Activated T-cell treated with anti-CD3 and anti-CD28 coated beads for 1 hour (primary cell): ENCODE measurements around the gene TMC8.
"Not testable (repeated sequence)": the region's sequence is repeated elsewhere in the genome, so short reads cannot be mapped to it uniquely, and the experiment has no call there.

Source experiments
- DNase-seq: peaks from one replicate; pipeline ENCODE4 v3.0.0-alpha.2; 2020; ENCODE audit warnings: low read depth

TMC8 gene

GRCh38 chr17:78111016-78111726, 19.4 kb upstream of the TMC8 start:
- DNase-seq: no peak

DNA sequence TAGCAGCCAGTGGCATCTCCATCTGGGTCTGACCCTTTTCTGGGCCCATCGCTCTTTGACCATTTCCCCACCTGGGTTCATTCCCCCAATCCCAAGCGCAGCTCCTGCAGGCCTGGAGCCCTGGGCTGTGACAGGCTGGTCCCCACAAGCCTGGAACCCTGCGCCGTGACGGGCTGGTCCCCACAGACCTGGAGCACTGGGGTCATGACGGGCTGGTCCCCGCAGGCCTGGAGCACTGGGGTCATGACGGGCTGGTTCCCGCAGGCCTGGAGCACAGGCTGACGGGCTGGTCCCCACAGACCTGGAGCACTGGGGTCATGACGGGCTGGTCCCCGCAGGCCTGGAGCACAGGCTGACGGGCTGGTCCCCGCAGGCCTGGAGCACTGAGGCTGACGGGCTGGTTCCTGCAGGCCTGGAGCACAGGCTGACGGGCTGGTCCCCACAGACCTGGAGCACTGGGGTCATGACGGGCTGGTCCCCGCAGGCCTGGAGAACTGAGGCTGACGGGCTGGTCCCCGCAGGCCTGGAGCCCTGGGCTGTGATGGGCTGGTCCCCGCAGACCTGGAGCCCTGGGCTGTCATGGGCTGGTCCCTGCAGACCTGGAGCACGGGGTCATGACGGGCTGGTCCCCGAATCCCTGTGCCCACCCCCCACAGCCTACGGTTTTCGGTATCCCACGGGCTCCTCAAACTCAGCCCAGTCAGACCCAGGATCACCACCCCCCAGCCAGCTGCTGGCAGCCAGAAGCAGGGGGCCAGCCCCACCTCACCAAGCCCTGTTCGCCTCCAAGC, 18.6 kb upstream of the TMC8 start:
- DNase-seq: no peak

DNA sequence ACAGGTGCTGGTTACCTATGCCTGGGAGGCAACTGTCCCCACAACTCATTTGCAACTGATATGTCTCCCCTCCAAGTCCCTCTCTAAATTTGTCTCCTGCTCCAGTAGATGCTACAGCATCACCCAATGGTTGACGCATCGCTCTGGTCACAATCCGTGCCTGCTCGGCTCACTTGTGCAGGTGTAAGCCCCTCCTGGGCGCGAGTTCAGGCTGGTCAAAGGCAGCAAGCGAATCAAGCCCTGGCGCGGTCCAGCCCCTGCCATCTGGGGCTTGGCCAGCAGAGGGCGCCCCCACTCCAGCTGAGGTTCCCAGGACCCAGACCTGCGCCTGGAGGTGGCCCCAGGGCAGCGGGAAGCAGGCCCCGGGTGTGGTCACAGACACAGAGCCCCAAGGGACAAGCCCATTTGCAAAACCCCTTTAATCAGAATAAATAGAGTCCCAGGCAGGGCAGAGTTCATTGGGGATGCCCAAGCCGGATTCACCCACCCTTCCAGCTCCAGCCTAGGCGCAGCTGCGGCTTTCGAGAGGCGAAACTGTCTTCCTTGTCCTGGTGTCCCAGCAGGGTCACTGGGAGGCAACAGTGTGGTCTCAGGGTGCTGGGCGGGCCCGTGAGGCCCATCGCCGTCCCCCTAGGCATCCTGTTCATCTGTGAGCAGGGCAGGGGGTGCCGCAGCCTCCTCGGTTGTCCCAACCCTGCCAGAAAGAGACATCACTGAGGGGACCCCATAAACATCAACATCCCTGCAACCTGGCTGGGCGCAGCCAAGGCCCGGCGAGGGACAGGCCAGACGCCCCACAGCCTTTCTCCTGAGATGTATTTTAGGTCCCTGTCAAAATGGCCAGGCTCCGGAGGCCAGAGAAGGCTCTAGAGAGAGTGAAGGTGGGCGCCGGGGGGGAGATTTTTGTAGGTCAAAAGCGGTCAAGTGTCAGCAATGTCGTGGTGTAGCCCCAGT, 17.8 kb upstream of the TMC8 start:
- DNase-seq: peak; percentile 72

GRCh38 chr17:78113804-78114785, 16.5 kb upstream of the TMC8 start:
- no peak for DNase-seq

DNA sequence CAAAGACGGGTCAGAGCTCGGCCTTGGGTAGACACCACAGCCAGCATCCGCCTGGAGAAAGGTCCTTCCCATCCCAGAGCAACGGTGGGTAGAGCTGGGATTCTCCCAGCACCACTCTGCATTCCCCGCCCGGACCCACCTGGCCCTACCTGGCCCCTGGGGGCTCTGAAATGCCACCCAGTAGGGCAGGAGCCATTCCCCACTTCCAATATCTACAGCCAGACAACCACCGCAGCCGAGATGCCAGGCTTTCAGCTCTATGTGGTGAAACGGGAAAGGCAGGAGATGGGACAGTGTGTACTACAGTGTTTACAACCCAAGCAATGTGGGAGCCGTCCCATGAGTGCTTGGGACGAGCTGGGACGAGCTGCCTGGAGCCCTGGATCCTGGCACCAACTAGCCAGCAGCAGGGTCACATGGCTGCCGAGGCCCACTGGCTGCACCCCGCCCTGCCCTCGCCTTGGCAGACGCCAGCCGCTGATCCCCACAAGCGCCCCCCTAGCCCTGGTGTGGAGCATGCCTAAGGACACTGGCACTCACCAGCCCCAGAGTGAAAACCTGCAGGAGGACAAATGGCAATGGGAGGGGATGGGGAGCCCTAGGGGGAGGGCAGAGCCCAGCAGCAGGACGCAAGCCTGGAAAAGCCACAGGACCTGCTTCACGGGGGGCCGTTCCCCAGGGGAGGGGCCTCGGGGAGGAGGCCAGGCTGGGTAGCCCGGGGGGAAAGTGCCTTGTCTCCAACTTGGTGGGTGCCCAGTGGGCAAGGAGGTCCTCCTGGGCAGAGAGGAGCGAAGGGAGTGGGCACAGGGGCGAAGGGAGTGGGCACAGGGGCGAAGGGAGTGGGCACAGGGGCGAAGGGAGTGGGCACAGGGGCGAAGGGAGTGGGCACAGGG, 15.5 kb upstream of the TMC8 start:
- no peak for DNase-seq

- not testable (repeated sequence) for DNase-seq
Measured at GRCh38 chr17:78115803-78116202, 14.8 kb upstream of the TMC8 start.

DNA sequence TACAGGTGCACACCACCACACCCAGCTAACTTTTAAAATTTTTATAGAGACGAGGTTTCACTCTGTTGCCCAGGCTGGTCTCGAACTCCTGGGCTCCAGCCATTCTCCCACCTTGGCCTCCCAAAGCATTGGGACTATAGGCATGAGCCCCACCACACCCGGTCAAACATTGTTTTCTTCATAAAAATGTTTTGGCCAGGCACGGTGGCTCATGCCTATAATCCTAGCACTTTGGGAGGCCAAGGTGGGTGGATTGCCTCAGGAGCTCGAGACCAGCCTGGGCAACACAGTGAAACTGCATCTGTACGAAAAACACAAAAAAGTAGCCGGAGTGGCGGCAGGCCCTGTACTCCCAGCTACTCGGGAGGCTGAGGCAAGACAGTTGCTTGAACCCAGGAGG, 14.2 kb upstream of the TMC8 start:
- DNase-seq: no peak

DNA sequence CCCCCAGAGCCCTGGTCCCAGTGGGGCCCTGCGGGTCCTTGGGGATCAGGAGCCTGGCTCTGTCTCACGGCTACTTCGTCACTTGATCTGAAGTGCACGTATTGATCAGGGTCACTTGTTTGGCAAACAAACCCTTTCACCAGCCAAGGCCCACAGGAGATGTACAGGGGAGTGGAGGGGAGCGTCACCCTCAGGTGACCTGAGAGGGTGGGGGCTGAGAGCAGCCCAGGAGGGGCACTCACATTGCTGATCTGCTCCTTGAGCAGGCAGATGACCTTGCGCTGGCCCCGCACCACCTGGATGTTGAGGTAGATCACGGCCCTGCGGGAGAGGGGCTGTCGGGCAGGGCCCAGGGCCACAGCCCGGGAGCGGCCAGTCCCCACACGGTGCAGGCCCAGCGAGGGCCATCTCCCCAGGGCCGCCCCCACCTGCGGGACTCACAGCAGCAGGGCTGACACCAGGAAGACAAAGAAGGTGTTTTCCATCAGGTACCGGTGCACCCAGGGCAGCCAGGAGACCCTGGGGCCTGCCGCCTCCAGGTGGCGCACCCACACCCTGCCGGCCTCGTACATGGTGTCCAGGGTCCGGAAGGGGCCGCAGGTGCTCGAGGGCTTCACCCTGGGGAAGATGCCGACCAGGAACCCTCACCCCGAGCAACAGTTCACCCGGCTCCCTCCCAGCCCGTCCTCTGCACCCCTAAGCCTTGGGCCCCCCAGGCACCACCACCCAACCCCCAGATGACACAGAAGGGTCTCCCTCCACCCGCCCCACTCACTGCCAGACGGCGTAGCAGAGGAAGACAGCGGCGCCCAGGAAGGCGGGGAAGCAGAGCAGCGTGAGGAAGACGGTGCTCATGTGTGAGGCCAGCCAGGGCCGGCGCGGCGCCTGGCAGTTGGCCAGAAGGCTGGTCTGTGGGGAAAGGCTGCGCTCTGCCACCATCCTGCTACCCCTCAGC, 13.3 kb upstream of the TMC8 start:
- no peak for DNase-seq

DNA sequence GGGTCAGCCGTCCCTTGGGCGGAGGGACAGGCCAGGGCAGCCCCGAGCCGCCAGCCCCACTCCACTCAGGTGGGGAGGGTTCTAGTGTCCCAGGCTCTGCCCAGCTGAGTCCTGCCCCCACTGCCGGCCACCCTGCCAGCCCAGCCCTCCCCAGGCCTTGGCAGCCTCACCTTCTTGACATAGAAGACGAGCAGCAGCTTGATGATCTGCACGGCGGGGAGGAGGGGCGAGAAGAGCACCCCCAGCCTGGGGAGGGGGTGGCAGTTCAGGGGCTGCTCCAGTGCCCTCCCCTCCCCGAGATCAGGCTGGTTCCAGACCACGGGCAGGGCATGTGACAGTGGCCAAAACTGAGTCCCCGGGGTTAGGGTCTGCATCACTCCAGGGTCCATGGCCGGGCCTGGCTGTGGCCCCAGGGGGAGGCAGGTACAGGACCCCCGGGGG, 11.8 kb upstream of the TMC8 start:
- no peak for DNase-seq

- DNase-seq: no peak
Measured at GRCh38 chr17:78120537-78120936, 10.0 kb upstream of the TMC8 start.

GRCh38 chr17:78120971-78121800, 9.4 kb upstream of the TMC8 start:
- peak; percentile 37 for DNase-seq

GRCh38 chr17:78121801-78122215, 8.8 kb upstream of the TMC8 start:
- no peak for DNase-seq

DNA sequence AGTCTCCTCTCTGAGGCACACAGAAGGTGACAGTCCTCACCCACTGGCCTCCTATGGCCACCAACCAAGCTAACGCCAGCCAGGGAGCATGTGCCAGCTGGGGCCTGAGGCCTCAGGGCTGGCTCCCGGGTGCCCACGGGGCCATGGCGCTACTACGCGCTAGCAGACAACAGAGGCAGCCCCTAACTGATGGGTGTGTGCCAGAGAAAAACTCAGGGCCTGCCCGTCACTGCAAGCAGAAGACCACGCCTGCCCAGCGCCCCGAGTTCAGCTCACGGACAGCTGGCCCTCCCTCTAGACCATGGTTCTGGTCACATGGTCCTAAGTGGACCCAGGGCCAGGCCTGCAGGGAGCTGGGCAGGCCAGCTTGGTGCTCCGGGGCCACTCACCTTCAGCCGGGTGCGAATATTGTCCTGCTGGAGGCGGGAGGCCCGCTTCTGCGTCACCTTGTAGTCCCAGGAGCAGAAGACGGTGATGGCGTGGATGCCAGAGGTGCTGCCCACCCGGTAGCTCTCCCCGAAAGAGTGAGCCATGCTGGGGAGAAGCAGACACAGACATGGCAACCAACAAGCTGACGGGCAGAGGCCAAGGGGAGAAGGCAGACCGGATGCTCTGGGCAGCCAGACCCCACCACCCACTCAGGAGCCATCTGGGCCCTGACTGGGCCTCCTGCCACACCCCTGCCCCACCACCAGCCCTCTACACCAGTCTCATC, 8.2 kb upstream of the TMC8 start:
- DNase-seq: no peak

DNA sequence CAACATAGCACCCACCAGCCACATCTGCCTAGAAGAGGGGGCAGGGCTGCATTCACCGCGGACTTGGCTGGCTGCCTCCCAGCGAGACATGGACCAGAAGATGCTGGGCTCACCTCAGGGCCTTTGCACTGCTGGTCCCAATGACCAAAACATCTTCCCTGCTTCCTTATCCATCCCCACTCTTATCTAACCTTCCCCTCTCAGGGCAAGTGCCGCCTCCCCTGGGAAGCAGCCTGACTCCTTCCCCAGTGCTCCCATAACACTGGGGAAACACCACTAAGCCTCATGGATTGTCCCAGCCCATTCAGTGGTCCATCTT, 7.7 kb upstream of the TMC8 start:
- no peak for DNase-seq

- DNase-seq: no peak
Measured at GRCh38 chr17:78123258-78123929, 7.2 kb upstream of the TMC8 start.

- no peak for DNase-seq
Measured at GRCh38 chr17:78124081-78124835, 6.3 kb upstream of the TMC8 start.
